ENCODE results near the gene SLC5A6.
"Not testable (repeated sequence)": the region's sequence is repeated elsewhere in the genome, so short reads cannot be mapped to it uniquely, and the experiment has no call there.

The SLC5A6 gene

GRCh38 chr2:27198627-27199026 is 13.4 kb downstream of the SLC5A6 start:
- no peak for FAIRE-seq
- TF ChIP-seq CTCF (IDR thresholded peaks at IDR 0.05; ENCODE audit: insufficient read depth, missing control alignments) = no peak
- peak; percentile 1 for DNase-seq (ENCODE audit: insufficient read length, low spot score)

- not testable (repeated sequence) for DNase-seq (ENCODE audit: insufficient read length, low spot score); FAIRE-seq
Measured at GRCh38 chr2:27198068-27198467, 14.0 kb downstream of the SLC5A6 start.

GRCh38 chr2:27195799-27196198 is 16.3 kb downstream of the SLC5A6 start:
- not testable (repeated sequence) for DNase-seq (ENCODE audit: insufficient read length, low spot score); FAIRE-seq

- TF ChIP-seq CTCF (IDR thresholded peaks at IDR 0.05; ENCODE audit: insufficient read depth, missing control alignments) = no peak
- FAIRE-seq = no peak
- DNase-seq (ENCODE audit: insufficient read length, low spot score) = no peak
Measured at GRCh38 chr2:27194538-27195354, 17.3 kb downstream of the SLC5A6 start.

DNA sequence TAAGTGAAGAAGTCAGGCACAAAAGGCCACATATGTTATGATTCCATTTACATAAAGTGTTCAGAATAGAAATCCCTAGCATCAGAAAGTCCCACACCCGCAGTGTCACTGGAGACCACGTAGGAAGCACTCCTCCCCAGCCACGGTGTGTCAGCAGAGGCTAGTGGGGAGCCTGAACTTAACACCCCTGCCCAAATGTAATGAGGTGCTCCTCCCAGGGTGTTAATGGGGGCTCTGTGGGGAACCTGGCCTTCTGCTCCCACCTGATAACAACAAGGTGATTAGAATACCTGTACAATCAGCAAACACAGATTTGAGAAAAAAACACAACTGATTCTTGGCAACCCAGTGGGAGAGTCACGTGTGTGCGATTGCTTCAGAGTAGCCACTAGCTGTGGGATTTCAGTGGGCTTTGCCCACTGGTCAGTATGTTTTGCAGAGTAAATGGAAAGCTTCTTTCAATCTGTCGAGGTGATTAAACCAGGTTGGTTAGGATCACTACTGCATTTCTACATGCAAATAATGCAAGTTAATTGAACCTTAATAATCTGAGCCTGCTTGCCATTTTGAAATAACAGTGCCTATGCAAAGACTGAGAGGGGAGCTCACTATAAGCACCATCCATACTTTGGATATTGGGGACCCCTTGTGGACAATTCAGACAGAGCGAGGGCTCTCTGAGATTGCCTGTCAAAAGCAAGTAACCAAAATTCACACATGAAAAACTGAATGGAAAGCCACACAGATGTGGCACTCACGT is 20.8 kb downstream of the SLC5A6 start:
- peak; percentile 66 for TF ChIP-seq CTCF (IDR thresholded peaks at IDR 0.05; ENCODE audit: insufficient read depth, missing control alignments)
- DNase-seq (ENCODE audit: insufficient read length, low spot score) (no peak), FAIRE-seq (no peak)

GRCh38 chr2:27189989-27190388 is 22.1 kb downstream of the SLC5A6 start:
- FAIRE-seq (no peak), DNase-seq (ENCODE audit: insufficient read length, low spot score) (no peak)
- TF ChIP-seq CTCF (IDR thresholded peaks at IDR 0.05; ENCODE audit: insufficient read depth, missing control alignments) = no peak

DNA sequence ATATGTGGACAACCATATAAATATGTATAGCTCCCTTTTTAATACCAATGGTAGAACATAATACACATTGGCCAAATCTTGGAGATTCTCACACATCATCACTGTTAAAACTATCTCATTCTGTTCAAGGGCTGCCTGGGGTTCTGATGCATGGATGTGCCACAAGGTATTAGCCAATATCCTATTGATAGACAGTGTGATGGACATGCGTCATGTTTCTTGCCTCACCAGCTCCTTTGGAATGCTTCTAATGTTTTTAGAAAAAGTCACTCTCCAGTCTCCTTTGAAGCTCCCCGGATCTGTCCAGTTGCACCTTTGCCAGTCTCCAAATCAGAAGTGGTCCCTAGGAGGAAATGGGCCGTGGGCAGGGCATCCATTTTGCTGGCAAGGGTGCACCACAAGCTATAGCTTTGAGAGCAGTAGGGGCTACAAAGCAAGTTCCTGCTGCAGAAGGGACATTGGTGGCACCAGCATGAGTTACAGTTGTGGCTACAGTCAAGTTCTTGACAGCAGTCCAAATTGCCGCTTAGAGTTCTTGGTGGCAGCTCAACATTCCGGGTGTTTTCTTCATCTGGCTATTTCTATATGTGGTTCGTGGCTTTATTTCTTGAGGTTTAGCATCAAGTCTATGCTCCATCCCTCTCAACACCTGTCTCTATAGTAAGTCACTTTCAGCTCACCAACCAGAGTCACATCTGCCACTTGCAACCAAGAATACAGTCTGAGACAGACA is 25.3 kb downstream of the SLC5A6 start:
- FAIRE-seq (no peak), DNase-seq (ENCODE audit: insufficient read length, low spot score) (no peak)
- TF ChIP-seq CTCF (IDR thresholded peaks at IDR 0.05; ENCODE audit: insufficient read depth, missing control alignments) = no peak
